GM21381 (cell line): Measurements from ENCODE around the gene F7.
"Not testable (repeated sequence)": the region's sequence is repeated elsewhere in the genome, so short reads cannot be mapped to it uniquely, and the experiment has no call there.

Experiments
- ATAC-seq: cut with Tn5 transposase; IDR thresholded peaks from one replicate; pipeline ENCODE4 v1.9.1; 2021; ENCODE audit warnings: mild to moderate bottlenecking, moderate library complexity; ENCODE audit not compliant: unreplicated experiment

The F7 gene

GRCh38 chr13:113150550-113151365, 45.2 kb downstream of the F7 start:
- no peak for ATAC-seq

DNA sequence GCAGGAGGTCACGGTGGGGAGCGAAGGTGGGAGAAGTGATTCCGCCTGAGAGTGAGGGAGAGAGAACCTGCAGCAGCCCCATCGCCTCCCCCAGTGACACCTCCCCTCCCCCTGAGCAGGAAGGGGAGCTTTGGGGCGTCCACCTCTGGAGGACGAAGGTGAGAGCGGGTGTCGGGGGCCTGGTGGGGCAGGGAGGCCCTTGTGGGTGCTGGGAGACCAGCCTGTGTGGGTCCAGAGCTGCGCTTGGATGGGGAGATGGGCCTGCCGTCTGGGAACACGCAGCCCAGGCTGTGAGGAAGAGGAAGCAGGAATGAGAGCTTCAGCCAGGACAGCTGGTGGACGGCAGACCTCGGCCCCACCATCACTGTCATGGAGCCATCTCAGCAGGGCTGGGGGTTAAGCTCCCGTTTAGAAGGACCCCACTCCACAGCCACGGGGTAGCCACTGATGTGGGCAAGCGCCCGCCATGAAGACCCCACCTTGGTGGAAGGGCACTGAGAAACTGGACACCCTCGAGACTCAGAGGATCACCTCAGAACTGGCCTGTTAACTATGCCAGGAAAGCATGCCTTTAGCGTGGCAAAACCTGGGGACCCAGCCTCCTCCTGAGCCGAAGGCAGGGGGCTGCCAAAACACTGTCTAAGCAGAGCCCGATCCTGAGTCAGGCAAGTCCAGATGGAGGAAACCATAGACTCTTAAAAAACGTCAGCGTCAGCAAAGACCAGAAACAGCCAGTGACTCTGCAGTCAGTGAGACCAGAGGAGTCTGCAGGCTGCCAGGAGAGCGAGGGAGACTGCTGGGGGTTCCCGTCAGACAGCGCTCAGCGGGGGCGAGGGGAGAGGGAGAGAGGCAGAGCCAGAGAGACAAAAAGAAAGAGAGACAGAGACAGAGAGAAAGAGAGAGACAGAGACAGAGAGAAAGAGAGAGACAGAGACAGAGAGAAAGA, 46.4 kb downstream of the F7 start:
- ATAC-seq: no peak

DNA sequence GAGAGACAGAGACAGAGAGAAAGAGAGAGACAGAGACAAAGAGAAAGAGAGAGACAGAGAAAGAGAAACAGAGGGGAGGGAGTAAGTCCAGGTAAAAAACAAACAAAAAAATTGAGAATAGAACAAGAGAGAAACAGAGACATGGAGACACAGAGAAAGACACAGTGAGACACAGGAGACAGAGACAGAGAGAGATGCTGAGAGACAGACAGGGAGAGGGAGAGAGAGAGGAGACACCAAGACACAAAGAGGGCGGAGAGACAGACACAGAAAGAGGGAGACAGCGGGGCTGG, 47.0 kb downstream of the F7 start:
- ATAC-seq: no peak

DNA sequence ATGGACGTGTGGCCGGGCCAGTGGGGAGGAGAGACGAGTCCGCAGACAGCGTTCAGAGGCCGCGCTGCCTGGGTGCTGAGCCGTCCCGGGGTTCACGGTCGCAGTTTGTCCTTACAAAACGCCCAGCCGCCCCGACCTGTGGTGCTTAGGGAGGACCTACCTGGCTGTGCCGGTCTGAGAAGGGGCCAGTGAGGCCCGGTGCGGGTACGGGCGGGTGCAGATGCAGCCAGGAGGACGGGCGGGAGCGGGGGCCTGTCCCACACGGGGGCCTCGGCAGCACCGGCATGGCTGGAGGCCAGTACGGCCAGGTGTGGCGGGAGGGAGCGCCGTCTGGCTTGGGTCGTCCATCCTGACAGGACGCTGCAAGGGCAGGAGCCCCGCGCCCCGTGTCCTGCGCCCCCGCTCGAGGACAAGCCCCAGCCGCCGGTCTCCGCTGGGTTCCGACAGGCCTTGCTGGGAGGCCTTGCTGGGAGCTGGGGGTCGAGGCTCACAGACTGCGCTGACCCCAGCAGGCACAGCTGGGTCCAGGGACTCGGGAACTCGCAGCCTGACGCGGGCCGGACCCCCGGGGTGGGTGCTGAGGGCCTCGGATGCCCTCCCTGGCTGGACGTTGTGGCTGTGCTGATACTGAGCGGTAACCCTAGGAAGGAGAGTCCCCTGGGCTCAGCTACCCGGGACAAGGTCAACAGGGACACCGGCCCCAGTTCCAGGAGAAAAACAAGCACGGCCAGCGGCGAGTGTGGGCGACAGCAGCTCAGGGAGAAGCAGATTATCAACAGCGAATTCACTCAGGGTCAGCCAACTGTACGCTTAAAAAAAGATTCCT, 47.6 kb downstream of the F7 start:
- peak; percentile 30 for ATAC-seq

DNA sequence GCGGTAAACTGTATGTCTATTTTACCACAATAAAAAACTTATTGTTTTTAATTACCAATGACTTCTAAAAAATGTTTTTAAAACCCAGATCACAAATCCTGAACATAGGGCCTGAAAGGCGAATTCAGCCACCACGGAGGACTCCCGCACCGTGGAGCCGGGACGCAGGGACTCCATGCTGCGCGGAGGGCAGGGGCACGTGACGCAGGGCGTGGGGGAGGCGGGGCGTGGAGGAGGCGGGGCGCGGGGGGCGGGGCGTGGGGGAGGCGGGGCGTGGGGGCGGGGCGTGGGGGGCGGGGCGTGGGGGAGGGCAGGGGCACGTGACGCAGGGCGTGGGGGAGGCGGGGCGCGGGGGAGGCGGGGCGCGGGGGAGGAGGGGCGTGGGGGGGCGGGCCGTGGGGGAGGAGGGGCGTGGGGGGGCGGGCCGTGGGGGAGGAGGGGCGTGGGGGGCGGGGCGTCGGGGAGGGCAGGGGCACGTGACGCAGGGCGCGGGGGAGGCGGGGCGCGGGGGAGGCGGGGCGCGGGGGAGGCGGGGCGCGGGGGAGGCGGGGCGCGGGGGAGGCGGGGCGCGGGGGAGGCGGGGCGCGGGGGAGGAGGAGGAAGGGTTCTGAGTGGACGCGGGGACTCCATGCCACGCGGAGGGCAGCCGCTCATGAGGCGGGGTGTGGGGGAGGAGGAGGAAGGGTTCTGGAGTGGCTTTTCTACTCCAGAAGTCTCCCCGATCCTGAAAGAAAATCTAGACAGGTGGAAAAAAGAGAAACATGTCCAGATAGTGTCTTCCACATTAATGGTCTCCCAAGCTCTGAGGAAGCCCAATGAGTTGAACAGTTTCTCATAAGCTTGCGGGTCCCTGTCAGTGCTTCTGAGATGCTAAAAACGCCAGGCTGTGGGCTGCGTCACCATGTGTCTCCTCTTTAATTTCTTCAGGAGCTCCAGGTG, 48.5 kb downstream of the F7 start:
- ATAC-seq: peak; percentile 46

GRCh38 chr13:113155201-113155600, 49.6 kb downstream of the F7 start:
- ATAC-seq: no peak

DNA sequence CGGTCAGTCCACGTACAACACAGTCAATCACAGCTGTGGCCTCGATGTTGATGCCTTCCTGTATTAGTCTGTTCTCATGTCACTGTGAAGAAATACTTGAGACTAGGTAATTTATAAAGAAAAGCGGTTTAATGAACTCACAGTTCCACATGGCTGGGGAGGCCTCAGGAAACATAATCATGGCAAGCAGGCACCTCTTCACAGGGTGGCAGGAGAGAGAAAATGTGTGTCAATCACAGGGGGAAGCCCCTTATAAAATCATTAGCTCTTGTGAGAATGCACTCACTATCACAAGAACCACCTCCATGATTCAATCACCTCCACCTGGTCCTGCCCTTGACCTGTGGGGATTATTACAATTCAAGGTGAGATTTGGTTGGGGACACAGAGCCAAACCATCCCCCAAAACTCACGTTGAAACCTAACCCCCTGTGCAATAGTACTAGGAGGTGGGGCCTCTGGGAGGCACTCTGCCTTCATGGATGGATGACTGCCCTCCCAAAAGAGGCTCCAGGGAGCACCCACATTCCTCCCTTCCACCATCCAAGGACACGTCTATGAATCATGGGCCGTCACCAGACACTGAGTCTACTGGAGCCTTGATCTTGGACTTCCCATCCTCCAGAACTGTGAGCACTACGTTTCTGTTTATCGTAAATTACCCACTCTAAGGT, 50.5 kb downstream of the F7 start:
- ATAC-seq: no peak

DNA sequence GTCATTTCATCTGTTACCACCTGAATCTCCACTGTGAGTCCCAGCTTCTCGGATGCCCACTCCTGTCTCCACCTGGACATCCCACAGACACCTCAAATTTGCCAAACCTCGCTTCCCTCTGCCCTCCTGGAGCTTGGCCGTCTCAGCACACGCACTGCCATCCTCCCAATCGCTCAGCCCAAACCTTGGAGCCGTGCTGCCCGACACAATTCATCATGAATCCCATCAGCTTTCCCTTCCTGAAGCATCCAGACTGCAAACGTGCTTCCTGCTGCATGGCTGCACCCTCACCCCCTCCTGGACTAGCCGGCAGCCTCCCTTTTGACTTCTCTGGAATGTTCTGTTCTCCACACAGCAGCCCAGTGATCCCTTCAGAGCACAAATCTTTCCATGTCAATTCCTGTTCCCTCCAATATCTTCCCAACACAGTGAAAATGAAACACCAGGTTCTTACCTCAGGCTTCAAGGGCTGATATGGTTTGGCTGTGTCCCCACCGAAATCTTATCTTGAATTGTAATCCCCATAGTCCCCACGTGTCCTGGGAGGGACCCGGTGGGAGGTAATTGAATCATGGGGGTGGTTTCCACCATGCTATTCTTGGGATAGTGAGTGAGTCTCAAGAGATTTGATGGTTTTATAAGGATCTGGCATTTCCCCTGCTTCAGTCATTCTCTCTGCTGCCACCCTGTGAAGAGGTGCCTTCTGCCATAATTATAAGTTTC, 51.8 kb downstream of the F7 start:
- ATAC-seq: no peak

GRCh38 chr13:113157929-113158747, 52.5 kb downstream of the F7 start, which contains the start of gene PROZ:
TSS of gene PROZ (plus strand) at chr13:113158648. CDS start at chr13:113158661, 13 bp downstream.
- no peak for ATAC-seq

GRCh38 chr13:113158946-113159345, 53.4 kb downstream of the F7 start:
- no peak for ATAC-seq

- ATAC-seq: no peak
These were observed 54.1 kb downstream of the F7 start for GRCh38 chr13:113159701-113160100.

GRCh38 chr13:113160983-113161382, 55.4 kb downstream of the F7 start:
- ATAC-seq: no peak

- no peak for ATAC-seq
These were observed 55.8 kb downstream of the F7 start for GRCh38 chr13:113161433-113161832.

GRCh38 chr13:113161975-113162374, 56.4 kb downstream of the F7 start:
- not testable (repeated sequence) for ATAC-seq

DNA sequence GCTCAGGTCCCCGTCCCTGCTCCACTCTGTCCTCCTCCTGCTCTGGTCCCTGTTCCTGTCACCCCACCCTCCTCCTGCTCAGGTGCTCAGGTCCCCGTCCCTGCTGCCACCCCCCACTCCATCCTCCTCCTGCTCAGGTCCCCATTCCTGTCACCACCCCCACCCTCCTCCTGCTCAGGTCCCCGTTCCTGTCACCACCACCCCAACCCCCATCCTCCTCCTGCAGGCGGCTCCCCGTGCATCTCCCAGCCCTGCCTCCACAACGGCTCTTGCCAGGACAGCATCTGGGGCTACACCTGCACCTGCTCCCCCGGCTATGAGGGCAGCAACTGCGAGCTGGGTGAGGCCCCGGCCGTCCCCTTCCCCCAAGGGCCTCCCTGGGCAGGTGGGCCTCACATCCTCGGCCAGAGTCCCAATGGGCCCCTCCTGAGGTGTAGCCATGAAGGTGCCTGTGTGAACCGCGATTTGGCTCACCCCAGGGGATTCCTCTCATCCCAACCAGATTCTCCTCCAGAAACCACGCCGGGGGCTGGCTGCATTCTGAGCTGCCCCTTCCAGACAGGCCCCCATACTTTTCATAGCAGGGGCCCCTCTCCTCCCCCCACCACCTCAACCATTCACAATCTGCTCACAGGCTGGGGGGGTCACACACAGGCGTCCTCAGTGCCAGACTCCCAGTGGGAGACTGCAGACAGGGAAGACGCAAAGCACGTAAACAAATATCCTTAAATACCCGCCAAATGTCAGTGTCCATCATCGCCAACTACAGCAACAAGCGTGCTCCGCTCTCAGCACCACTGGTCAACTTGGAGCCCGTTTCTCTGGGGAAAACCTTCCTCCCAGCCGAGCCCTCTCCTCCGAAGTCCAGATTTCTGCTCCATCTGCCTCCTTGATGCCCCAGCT, 57.4 kb downstream of the F7 start:
- no peak for ATAC-seq

DNA sequence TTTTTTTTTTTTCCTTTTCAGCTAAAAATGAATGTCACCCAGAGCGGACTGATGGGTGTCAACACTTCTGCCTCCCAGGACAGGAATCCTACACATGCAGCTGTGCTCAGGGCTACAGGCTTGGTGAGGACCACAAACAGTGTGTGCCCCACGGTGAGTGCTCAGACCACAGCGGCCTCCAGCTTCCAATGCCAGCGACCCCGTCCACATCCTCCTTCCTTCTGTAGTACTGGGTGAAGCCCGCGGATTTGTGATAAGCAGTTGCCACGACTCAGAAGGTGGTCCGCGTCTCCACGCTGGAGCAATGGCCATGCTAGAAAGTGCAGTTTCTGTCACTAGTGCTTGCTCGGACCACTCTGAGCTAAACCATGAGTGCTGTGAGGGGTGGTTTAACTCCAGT, 58.9 kb downstream of the F7 start:
- no peak for ATAC-seq

- ATAC-seq: no peak
These were observed 60.7 kb downstream of the F7 start for GRCh38 chr13:113166266-113166665.
